Activated T-cell treated with anti-CD3 and anti-CD28 coated beads for 24 hours (primary cell): ENCODE measurements around the gene AKAP9.
"Not testable (repeated sequence)": the region's sequence is repeated elsewhere in the genome, so short reads cannot be mapped to it uniquely, and the experiment has no call there.

Experiments used
- DNase-seq: peaks from one replicate; pipeline ENCODE4 v3.0.0-alpha.2; 2020; ENCODE audit warnings: low read depth

Gene AKAP9

DNA sequence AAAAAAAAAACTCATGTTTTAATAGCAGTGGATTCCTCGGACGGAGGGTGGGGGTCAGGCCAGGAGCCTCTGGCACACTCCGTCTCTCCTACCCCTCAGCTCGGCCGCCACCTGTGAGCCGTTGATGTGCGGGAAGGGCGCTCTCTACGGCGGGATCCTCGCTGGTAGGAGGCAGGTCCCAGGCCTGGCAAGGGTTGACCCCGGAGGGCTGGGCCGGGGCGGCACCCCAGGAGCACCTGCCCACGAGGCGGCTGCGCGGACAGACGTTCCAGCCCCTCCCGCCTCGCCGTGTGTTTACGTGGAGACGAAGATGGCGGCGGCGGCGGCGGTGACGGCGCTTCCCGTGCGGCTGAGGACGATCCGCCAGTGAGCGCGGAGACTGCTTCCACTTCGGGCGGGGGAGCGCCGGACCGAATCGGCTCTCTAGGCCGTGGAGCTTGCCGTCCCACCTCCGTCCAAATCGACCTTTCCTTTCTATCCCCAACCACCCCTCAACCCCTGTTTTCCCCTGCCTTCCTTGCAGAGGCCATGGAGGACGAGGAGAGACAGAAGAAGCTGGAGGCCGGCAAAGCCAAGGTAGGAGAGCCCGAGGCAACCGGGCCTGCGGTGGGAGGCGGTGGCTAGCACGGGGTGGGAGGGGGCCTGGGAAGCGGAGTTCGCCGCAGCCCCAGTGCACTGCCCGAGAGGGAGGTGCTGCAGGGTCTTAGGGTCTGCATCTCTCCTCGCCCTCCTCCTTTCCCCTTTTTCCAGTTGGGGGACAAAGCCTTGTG is at the start of gene AKAP9:
TSS of gene AKAP9 (plus strand) at position 291 of the 770 bp plus-strand sequence. CDS start at position 529, 238 bp downstream.
- DNase-seq: peak; percentile 83

DNA sequence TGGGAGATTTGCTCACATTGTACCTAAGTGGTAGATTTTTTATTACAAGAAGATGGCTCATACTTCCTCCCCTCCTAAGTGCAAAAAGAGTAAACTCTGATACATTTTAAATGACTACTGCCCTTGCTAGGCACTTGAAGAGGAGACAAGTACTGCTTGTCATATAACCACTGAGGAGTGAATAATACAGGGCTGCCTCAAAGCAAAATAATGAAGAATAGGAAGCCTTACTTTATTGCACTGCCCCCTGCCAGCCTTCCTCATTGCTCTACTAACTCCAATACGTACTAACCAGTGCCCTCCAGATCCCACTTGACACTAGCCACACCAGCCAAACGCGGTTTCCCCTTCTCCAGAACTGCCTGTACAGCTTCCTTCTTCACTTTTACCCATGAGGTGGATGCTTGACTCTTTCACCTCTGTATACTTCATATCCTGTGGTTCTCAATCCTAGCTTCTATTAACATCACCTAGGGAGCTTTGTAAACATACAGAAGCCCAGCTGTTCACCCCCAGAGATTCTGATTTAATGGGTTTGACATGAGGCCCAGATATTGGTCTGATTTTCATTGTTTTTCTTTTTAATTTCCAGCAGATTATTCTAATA is 48.5 kb upstream of the AKAP9 start:
- no peak for DNase-seq

DNA sequence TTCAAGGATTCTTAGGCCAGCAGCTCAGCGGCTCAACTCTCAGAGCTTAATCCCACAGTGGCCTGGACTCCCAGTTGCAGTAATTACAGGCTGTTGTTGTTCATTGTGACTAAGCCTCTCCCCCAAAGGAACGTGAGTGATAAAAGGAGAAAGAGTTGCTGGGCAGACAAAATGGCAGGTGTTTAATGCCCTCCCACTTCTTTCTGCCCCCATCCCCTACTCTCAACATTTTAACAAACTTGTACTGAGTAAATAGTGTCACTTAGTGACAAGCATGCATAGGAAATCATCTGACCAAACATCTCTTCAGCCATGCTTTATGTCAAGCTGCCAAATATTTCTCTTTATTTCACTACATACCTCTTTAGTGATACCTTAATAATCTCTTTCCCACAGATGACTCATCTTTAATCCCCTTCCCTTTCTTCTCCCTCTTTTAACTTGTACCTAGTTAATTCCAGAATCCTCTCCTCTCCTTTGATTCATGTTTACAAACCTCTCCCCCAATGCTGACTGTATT is 47.8 kb upstream of the AKAP9 start:
- no peak for DNase-seq

DNA sequence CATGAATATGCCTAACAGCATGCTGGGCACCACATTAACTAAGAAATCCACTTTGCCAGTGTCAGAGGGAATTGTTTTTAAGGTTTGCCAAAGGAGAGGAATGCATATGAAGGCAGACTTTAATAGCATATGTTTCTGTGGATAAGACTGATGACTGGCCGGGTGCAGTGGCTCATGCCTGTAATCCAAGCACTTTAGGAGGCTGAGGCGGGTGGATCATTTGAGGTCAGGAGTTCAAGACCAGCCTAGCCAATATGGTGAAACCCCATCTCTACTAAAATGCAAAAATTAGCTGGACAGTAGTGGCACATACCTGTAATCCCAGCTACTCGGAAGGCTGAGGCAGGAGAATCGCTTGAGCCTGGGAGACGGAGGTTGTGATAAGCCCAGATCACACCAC is 47.0 kb upstream of the AKAP9 start:
- DNase-seq: not testable (repeated sequence)

DNA sequence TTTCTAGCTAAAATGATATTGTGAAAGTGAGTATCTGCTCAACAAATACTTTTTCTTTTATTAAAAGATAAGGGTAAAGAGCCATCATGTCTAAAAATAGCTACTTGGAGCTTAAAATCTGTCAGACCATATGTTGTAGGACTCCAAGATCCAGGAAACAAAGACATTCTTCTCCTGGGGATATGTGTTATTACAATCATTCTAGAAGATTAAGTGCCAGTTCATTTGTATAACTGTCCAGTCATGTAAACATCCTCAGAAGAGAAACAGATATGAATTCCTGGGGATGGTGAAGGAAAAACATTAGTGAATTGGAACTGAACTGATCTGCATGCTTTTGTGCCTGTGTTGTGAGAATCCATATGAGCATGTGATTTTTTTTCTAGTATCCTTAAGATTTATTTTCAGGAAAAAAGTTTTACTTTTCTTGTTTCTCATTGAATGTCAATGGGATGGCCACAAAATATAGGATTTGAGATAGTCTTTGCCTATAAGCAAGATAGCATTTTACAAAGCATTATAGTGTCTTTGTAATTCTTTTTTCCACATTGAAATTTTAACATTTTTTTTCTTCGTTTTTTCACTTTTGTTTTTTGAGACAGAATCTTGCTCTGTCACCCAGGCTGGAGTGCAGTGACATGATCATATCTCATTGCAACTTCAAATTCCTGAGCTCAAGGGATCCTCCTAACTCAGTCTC is 45.7 kb upstream of the AKAP9 start:
- DNase-seq: no peak

DNA sequence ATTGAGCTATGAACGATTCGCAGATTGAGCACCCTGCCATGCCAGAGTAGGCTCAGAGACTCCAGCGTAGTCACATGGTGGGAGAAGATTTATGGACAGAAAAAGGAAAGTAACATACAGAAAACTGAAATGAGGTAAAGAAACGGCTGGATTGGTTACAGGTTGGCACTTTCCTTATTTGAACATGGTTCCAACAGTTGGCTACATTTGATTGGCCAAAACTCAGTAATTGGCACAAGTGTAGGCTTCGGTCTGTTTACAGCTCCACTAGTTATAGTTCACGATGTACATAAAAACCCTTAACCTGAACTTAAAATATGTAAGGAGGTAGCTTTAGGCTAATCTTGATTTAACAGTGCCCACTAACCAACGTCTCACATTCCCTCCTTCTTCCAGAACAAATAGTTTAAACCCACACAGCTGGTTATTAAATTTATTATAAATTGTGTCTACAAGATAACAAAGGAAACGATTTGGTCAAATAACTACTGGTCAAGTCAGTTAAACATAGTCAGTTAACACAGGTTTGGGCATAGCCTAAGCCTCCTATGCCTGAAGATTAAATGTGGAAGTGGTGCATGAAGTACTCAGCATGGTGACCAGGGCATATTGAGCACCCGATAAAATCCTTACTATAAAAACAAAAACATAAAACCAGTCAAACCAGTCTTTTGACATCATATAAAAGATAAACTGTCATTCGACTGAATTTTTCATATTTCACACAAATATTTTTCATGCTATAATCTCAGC is 42.2 kb upstream of the AKAP9 start:
- DNase-seq: no peak

DNA sequence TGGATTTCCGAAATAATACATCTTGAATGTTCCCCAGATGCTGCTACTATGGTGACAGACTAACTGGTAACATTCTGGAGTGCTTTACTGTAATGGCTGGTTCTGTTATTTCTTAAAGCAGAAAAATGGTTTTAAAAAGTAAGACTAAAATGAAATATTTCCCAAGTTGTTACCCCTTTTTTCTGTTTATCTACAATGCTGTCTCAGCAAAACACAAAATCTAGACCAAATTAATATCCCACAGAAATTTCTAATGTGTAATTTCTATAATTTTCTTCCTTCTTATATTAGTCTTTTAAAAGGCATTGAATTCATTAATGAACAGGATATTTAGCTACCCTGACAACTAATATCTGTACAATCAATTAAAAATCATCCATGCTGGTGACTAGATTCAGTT is 41.1 kb upstream of the AKAP9 start:
- no peak for DNase-seq

DNA sequence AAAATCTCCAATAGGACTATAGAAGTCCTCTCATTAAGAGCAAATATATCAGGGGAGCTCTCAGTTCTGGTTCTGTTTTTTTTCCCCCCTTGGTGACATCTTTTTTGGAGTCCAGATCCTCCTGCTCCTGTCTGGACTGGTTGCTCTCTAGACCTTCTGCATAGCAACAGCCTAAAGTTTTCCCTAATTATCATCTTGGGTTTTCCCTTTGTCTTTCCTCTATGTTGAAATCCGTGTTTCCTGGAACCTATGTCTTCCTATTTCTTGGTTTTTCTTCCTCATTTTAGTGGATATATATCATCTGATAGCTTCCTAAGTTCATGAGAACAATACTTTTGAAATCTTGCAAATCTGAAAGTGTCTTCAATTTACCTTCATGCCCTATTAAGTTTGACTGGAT is 30.5 kb upstream of the AKAP9 start:
- DNase-seq: no peak

DNA sequence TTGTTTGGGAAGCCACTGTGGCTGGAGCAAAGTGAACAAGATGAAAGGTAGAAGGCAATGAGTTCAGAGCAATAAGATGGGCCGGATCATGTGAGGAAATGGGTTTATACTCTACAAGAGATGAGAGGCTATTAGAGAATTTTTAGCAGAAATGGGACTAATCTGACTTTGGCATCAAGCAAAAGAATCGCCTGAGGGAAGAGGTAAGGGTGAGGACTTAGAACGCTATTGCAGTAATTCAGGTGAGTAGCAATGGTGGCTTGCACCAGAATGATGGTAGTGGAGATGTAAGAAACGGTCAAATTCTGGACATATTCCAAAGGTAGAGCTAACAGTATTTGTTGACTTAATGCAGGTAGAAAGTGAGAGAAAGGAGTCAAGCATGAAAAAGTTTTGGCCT is 29.5 kb upstream of the AKAP9 start:
- no peak for DNase-seq

DNA sequence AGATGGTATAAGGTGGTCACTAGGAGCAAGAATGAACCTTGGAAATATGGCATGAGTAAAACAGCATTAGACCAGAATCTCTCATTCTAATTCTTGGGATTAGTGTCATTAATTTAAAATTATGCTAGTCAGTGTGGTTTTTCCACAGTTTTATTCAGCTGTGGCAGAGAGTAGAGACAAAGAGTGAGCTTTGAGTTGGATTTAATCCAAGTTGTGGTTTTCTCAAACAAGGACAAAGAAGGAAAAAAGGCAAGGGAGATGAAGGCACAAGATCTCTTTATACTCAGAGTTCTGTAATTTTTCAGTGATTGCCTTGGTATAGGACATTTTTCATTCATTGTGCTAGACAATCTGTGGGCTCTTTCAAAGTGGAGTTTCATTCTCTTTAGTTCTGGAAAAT is 28.2 kb upstream of the AKAP9 start:
- DNase-seq: no peak

DNA sequence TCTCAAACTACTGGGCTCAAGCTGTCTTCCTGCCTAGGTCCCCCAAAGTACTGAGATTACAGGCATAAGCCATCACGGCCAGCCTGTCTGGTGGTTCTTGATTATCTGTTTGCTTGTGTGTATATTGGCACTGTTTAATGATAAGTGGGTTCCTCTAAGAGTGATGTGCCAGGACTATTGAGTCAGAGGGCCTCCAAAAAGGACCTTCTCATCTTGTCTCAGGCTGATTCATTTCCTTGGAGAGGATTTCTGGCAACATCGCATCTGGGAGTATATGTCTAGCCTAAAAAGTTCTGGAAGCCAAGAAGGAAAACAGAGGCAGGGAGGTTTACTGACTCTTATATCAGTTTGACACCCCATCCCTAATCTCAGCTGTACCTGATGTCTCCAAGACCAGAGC is 27.1 kb upstream of the AKAP9 start:
- DNase-seq: no peak

DNA sequence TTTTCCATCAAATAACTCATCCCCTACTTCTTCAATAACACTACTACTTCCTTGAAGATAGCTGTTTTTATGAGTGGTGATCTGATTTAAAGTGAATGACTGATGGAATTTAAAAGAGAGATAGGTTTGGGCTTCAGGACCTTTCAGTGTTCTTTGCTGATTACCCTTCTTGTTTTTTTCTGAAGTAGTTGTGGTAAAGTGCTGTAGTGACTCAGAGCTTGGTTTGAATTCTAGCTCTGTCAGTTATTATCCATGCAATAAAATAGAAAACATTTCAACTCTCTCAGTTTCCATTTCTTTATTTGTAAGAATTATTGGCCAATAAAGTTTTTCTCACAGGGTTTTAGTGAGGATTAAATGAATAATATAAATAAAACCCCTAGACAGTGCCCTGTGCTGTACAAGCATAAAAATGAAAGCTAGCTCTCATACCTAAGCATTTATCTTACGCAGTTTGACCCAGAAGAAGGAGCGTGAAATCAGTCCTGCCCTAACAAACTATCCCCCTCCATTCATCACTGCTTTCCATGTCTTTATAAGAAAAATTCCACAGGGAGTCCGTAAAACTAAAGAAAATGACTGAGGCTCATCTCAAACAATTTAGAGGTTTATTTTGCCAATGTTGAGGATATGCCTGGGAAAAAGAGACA is 25.1 kb upstream of the AKAP9 start:
- DNase-seq: no peak

DNA sequence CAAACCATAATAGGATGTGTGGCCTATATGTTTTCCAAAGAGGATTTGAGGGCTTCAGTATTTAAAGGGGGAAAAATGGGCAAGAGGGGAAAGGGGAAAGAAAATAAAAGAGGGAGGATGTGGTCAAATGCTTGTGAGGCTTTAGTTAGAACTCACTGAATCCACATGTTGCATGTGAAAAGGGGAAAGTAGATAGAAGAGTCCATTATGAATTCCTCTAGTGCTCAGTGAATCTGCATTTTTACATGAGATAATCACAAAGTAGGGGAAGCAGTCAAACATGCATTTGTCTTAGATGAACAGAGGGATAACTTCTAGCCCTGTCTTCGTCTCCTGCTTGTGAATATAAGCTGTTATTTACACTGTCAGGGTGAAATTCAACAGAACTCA is 24.6 kb upstream of the AKAP9 start:
- no peak for DNase-seq

DNA sequence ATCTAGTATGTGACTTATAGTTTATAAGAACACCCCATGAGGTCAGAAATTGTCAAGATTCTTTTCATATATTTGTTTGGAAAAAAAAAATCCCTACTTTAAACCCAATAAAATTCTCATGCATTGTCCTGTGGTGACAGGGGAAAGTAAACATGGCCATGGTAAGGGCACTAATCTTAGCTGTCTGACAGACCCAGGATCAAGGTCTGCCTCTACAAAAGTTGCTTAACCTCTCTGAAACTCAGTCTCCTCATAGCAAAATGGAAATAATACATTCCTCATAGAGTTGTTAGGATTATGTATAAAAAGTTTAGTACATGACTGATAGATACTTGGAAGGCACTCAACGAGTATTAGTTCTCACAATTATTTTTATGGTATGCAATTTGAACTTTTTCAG is 22.3 kb upstream of the AKAP9 start:
- no peak for DNase-seq

DNA sequence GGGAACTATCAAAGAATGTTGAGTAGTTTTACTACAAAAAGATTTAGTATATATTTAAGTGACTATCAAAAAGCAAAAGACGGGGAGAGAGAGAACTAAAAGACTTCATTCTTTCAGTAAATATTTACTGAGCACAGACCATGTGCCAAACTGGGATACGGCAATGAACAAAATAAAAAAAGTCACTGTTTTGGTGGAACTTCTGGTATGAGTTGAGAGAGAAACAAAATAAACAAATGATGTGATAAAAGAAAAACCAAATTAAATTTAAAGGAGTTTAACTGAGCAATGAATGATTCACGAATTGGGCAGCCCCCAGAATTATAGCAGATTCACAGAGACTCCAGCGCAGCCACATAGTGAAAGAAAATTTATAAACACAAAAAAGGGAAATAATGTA is 17.8 kb upstream of the AKAP9 start:
- no peak for DNase-seq

DNA sequence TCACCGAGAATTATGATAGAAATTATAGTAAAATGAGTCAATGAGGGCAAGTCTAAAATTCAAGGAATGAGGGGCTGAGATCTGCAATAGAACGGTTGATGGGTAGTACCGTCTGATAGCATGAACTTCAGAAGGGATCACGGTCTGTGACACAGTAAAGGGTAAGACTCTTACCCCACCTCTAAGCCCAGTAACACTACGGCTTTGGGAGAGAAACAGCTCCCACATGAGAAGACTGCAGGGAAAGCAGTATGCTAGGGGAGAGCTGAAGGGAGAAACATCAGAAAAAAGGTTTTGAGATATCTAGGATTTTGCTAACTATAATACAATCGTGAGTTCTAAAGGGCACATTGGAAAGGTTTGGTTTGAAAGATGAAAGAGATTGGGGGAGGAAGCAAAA is 12.8 kb upstream of the AKAP9 start:
- DNase-seq: no peak

DNA sequence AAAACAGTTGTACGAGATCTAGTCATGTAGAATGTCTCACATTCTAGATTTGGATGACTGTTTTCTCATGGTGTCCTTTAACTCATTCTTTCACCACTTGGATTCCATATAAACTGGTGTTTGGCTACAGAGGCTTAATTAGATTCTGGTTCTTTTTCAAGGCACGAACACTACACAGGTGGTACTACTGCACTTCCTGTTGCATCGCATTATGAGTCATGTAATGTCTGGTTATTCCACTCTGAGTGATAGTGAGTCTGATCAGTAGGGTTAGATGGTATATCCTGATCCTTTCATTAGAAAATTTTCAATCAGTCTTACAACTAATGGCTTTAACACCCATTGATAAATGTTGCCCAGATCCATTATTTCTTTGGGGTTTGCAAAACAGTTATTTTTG is 11.2 kb upstream of the AKAP9 start:
- DNase-seq: no peak

DNA sequence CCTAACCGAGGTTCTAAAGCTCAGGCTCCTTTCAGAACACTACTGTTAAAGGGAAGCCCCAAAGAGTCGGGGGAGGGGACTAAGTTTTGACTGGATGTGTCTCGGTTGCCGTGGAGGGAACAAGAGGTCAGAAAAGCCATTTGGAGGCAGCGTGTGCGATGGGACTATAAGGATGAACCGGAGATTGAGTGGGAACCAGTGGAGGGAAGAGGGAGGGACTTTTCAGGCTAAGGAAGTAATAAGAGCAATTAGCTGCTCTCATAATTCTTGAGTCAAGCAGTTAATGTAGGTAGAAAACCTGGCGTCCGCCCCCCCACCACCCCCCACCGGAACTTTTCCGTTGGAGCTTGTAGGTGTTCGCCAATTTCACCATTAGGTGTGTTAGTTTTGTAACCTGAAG is 491 bp upstream of the AKAP9 start:
- peak; percentile 17 for DNase-seq

DNA sequence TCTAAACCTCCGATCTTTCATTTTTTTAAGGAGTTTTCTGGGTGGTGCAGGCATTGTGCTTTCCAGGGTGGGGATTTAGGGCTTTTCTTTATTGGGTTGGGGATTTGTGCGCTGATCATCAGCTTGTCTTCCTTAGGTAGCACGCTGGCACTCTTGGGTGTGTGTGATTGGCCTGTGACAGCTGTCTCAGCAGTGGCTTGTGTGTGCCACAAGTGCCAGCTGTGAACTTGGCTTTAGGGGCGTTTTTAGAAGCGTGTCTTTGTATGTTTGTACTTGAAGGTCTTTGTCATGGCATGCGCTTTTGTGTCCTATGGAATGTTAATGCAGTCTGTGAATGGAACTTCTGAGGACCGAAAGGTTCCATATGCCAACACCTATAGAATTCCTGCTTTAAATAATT is 788 bp downstream of the AKAP9 start:
- peak; percentile 18 for DNase-seq

DNA sequence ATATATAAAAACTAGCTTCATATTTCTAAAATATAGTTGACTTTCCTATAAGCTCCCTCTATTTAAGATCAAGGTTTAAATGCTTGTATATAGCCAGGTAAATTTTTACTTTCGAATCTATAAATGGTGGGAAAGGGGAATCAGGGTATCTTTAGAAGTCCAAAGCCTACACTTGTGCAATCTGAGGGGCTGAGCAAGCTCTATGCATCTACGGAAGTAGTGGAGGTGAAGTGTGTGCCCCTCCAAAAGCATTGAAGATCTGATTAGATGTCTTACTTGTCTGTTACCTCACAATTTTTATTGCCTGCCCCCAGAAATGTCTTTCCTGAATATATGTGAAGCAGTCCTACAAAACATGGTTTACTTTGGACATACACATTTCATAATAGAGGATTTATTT is 1.6 kb downstream of the AKAP9 start:
- no peak for DNase-seq

DNA sequence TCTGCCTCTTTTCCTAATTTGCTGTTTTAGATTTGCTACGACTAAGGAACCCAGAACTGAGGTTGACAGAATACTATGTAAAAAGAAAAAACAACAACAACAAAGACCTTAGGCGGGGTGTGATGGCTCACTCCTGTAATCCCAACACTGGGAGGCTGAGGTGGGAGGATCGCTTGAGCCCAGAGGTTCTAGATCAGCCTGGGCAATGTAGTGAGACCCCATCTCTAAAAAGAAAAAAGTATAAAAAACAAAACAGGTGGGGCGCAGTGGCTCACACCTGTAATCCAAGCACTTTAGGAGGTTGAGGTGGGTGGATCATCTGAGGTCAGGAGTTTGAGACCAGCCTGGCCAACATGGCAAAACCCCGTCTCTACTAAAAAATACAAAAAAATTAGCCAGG is 4.3 kb downstream of the AKAP9 start:
- DNase-seq: not testable (repeated sequence)

DNA sequence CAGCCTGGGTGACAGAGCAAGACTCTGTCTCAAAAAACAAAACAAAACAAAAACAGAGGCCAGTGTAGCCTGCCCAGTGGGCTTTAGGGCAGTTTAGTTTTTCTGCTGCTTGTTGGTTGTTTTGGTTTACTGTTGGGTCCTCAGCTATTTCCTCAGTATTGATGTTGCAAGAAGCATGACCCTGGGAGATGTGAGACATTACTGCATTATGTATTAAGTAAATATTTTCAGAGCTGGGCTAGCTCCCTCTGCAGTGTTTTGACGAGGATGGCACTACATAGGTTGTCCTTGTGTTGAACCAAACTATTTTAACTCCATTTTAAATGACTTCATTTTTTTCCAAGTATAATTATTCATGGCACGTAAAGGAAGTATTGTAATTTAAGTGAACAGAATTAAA is 4.8 kb downstream of the AKAP9 start:
- no peak for DNase-seq
